ENCODE data around the gene CEP72. TPM values are rescaled to one million over a fixed set of nuclear protein-coding genes. Genes with fewer than 3 reads are reported as not detected.

CEP72 gene
- total RNA-seq, 1 donor from 2014 or later: 2.0 TPM

Other genes starting within 250 kb of the CEP72 start
- gene EXOC3, start 169.2 kb upstream of the CEP72 start, total RNA-seq: 47.3 TPM
- gene SLC9A3, start 87.9 kb upstream of the CEP72 start, total RNA-seq: 1.1 TPM
- gene TPPP, start 81.0 kb downstream of the CEP72 start, total RNA-seq: 34.5 TPM
- 14.7 TPM for gene ZDHHC11B, start 172.4 kb downstream of the CEP72 start, total RNA-seq
- 38.0 TPM for gene ZDHHC11, start 238.6 kb downstream of the CEP72 start, total RNA-seq